Sigmoid colon (tissue), 7 donors: ENCODE measurements around the gene HOXA11. TPM values are rescaled to one million over a fixed set of nuclear protein-coding genes. Genes with fewer than 3 reads are reported as not detected.

Experiments used
- DNase-seq: peaks from one replicate; pipeline ENCODE4 v3.0.0-alpha.2; 2019
- H3K27ac ChIP-seq, 4 donors: fragments of 200-600 bp; sonication (generic); one replicate each; pipeline ENCODE4 v1.5.1; 2016 to 2019; ENCODE audit warnings: mild to moderate bottlenecking in 1 of 4
- H3K27me3 ChIP-seq, 3 donors: fragments of 200-600 bp; sonication (generic); one replicate each; pipeline ENCODE4 v1.5.1; 2019; ENCODE audit warnings: mild to moderate bottlenecking in 1 of 3
- H3K36me3 ChIP-seq, 4 donors: fragments of 200-600 bp; sonication (generic); one replicate each; pipeline ENCODE4 v1.5.1; 2016 to 2019
- H3K4me1 ChIP-seq, 4 donors: fragments of 200-600 bp; sonication (generic); one replicate each; pipeline ENCODE4 v1.5.1; 2017 to 2019
- H3K4me3 ChIP-seq, 4 donors: fragments of 200-600 bp; sonication (generic); one replicate each; pipeline ENCODE4 v1.5.1; 2017 to 2019; ENCODE audit warnings: mild to moderate bottlenecking in 2 of 4, moderate library complexity in 1 of 4
- H3K9me3 ChIP-seq, 4 donors: fragments of 200-600 bp in 3 of 4; sonication (generic) in 3 of 4; one replicate each; pipeline versions ENCODE4 v1.5.1 to v1.6.1; 2013 to 2019
- CTCF ChIP-seq, 4 experiments: fragments of 450-650 bp in 3 of 4; fragments of 200-600 bp in 1 of 4; IDR thresholded peaks; one replicate each; pipeline ENCODE4 v1.5.1; 2016 to 2019; ENCODE audit warnings: antibody characterized with exemption in 4 of 4, mild to moderate bottlenecking in 3 of 4, moderate library complexity in 2 of 4
- EP300 ChIP-seq, 4 donors: sonication (generic); formaldehyde crosslinking; IDR thresholded peaks; one replicate each; pipeline ENCODE4 v1.6.1; 2017; ENCODE audit warnings: antibody characterized with exemption in 4 of 4
- POLR2A ChIP-seq, 2 donors: fragments of 450-650 bp; IDR thresholded peaks; one replicate each; pipeline ENCODE4 v1.6.1; 2016; ENCODE audit warnings: antibody characterized with exemption in 2 of 2, mild to moderate bottlenecking in 2 of 2, moderate library complexity in 2 of 2
- POLR2AphosphoS5 ChIP-seq, 4 donors: sonication (generic); formaldehyde crosslinking; IDR thresholded peaks; one replicate each; pipeline ENCODE4 v1.6.1; 2017; ENCODE audit warnings: antibody characterized with exemption in 4 of 4
- WGBS, 2 donors: extraction: QIAGEN DNeasy Blood & Tissue Kit; methylation state at CpG; one replicate each; pipeline ENCODE4 v1.1.7; 2013; 5-methylcytosine and 5-hydroxymethylcytosine counted together
- intact Hi-C: fragments of 100-400 bp; cut with DNase I; formaldehyde crosslinking; loops from one replicate; pipeline ENCODE4 v1.15.1; 2023
- polyA plus RNA-seq, 3 donors: library from polyadenylated mRNA; stranded (reverse); fragments of 200-250 nt; gene quantifications; one replicate each; pipeline ENCODE4 v1.2.3, GENCODE V29; 2013
- total RNA-seq, 4 donors: library from RNA; depleted of rRNA; stranded (reverse); fragments of >200 nt; gene quantifications; one replicate each; pipeline ENCODE4 v1.1.0, GENCODE V29; 2016
- donor health status: healthy with polysubstance abuse.
- donor health status: Bipolar disorder and iron deficiency.
- donor health status: healthy.

Gene HOXA11
- total and polyA plus RNA-seq, 7 donors, result 3.0 to 25.0 (median 18.7) TPM

- Histone ChIP-seq H3K4me1 (peaks cover 0 to 87% (median 49%) of the 10 kb centered on the region in 4 donors), H3K27me3 (peaks cover 0 to 20% (median 0%) of the 10 kb centered on the region in 3 donors), H3K4me3 (peak overlapping the region in 2 of 4 donors; percentile 72 to 76), H3K9me3 (no peaks in the 10 kb centered on the region), H3K27ac (peak overlapping the region in 3 of 4 donors; percentile 97 to 98 (median 98)), H3K36me3 (no peaks in the 10 kb centered on the region)
- WGBS, 2 donors, result 10 to 42% methylated on average over 7 of the region's 7 CpGs
- no peak for DNase-seq
- no peak for TF ChIP-seq POLR2AphosphoS5 (IDR thresholded peaks at IDR 0.05)
- no peak for TF ChIP-seq EP300 (IDR thresholded peaks at IDR 0.05)
- no peak for TF ChIP-seq CTCF (IDR thresholded peaks at IDR 0.05)
- TF ChIP-seq POLR2A (IDR thresholded peaks at IDR 0.05), result no peak
- intact Hi-C loops, result loop anchor here (10.0 kb wide), 1 partner anchor 985 kb away; no protein-coding TSS in a partner anchor
Measured at GRCh38 chr7:27189997-27190748, 5.1 kb upstream of the HOXA11 start.

- H3K9me3 ChIP-seq, result no peaks in the 10 kb centered on the region
- TF ChIP-seq POLR2A (IDR thresholded peaks at IDR 0.05) (peak in 1 of 2 donors; percentile 62), CTCF (IDR thresholded peaks at IDR 0.05) (no peak), EP300 (IDR thresholded peaks at IDR 0.05) (no peak), POLR2AphosphoS5 (IDR thresholded peaks at IDR 0.05) (peak; percentile 53 to 63 (median 56))
- peaks cover 0 to 87% (median 46%) of the 10 kb centered on the region in 4 donors for H3K4me1 ChIP-seq
- peak; percentile 87 for DNase-seq
- peak overlapping the region; percentile 71 to 76 (median 72) for H3K4me3 ChIP-seq
- WGBS, 2 donors, result 5 to 18% methylated on average over 22 of the region's 22 CpGs
- peaks cover 0 to 25% (median 0%) of the 10 kb centered on the region in 3 donors for H3K27me3 ChIP-seq
- intact Hi-C loops, result no loop called here
- peak overlapping the region in 3 of 4 donors; percentile 97 to 98 (median 98) for H3K27ac ChIP-seq
- H3K36me3 ChIP-seq, result no peaks in the 10 kb centered on the region
Measured at GRCh38 chr7:27189295-27189996, 4.4 kb upstream of the HOXA11 start.

GRCh38 chr7:27188386-27189294 is 3.6 kb upstream of the HOXA11 start:
- Histone ChIP-seq H3K27ac (peak overlapping the region in 3 of 4 donors; percentile 97 to 98 (median 98)), H3K36me3 (no peaks in the 10 kb centered on the region), H3K4me1 (peaks cover 3 to 80% (median 45%) of the 10 kb centered on the region in 4 donors), H3K4me3 (peak overlapping the region; percentile 71 to 76 (median 72)), H3K27me3 (peaks cover 0 to 24% (median 0%) of the 10 kb centered on the region in 3 donors), H3K9me3 (no peaks in the 10 kb centered on the region)
- peak; percentile 88 for DNase-seq
- WGBS, 2 donors, result 2 to 6% methylated on average over 49 of the region's 49 CpGs
- TF ChIP-seq CTCF (IDR thresholded peaks at IDR 0.05) (no peak), EP300 (IDR thresholded peaks at IDR 0.05) (no peak), POLR2A (IDR thresholded peaks at IDR 0.05) (no peak), POLR2AphosphoS5 (IDR thresholded peaks at IDR 0.05) (peak in 3 of 4 donors; percentile 26 to 60 (median 38))
- intact Hi-C loops, result no loop called here
